DND-41 (cell line): ENCODE results near the gene SARM1.

Experiments
- ATAC-seq: fragments of 200-7000 bp; cut with Tn5 transposase; 3 replicates; pipeline ENCODE4 v1.9.1; 2021; ENCODE audit warnings: low read depth; ENCODE audit not compliant: insufficient read depth
- DNase-seq: peaks from one replicate; pipeline ENCODE4 v3.0.0-alpha.2; 2020
- H2AFZ ChIP-seq: 2 replicates; pipeline ENCODE4 v1.6.0; 2012; ENCODE audit warnings: low read depth, low read length
- H3K27ac ChIP-seq: 2 replicates; pipeline ENCODE4 v1.5.1; 2012; ENCODE audit warnings: low read length, inconsistent platforms
- H3K27me3 ChIP-seq: fragments of 200-600 bp; sonication (generic); 2 replicates; pipeline ENCODE4 v1.6.0; 2012; ENCODE audit warnings: low read length, mild to moderate bottlenecking, inconsistent platforms; ENCODE audit not compliant: insufficient read depth, poor library complexity
- H3K36me3 ChIP-seq: 2 replicates; pipeline ENCODE4 v1.5.1; 2012; ENCODE audit warnings: low read length, inconsistent platforms; ENCODE audit not compliant: insufficient read depth
- H3K4me1 ChIP-seq: 2 replicates; pipeline ENCODE4 v1.5.1; 2012; ENCODE audit warnings: mild to moderate bottlenecking, low read length; ENCODE audit not compliant: insufficient read depth
- H3K4me2 ChIP-seq: 2 replicates; pipeline ENCODE4 v1.6.0; 2012; ENCODE audit warnings: mild to moderate bottlenecking, moderate library complexity, low read length, inconsistent platforms; ENCODE audit not compliant: insufficient read depth
- H3K4me3 ChIP-seq, 2 experiments: fragments of 200-600 bp in 1 of 2; shearing (Covaris generic) in 1 of 2; 2 replicates each; pipeline ENCODE4 v1.5.1; 2012 to 2016; ENCODE audit warnings: inconsistent platforms in 2 of 2, low read length in 2 of 2, mild to moderate bottlenecking in 2 of 2, low read depth in 1 of 2, moderate library complexity in 1 of 2
- H3K79me2 ChIP-seq: 2 replicates; pipeline ENCODE4 v1.6.0; 2012; ENCODE audit warnings: low read length, inconsistent platforms; ENCODE audit not compliant: insufficient read depth
- H3K9ac ChIP-seq: 2 replicates; pipeline ENCODE4 v1.6.0; 2012; ENCODE audit warnings: low read depth, mild to moderate bottlenecking, inconsistent platforms, low read length, moderate library complexity
- H3K9me3 ChIP-seq: 2 replicates; pipeline ENCODE4 v1.5.1; 2012; ENCODE audit warnings: low read length, moderate library complexity, mild to moderate bottlenecking, inconsistent platforms; ENCODE audit not compliant: insufficient read depth, severe bottlenecking
- H4K20me1 ChIP-seq: 2 replicates; pipeline ENCODE4 v1.6.0; 2012; ENCODE audit warnings: low read length; ENCODE audit not compliant: insufficient read depth
- CTCF ChIP-seq: IDR thresholded peaks from 2 replicates; pipeline ENCODE4 v1.5.1; 2012; ENCODE audit warnings: borderline replicate concordance, low read length, moderate library complexity, mild to moderate bottlenecking; ENCODE audit not compliant: poor library complexity, severe bottlenecking; ENCODE audit errors: extremely low read depth
- EZH2 ChIP-seq: IDR thresholded peaks from 3 replicates; pipeline ENCODE4 v1.6.1; 2012; ENCODE audit warnings: borderline replicate concordance, low read depth, mild to moderate bottlenecking, moderate library complexity, low read length, inconsistent platforms; ENCODE audit not compliant: severe bottlenecking

SARM1 gene

GRCh38 chr17:28397275-28397674, 25.8 kb downstream of the SARM1 start:
- TF ChIP-seq CTCF (no peak), EZH2 (no peak)
- no peaks in the 10 kb centered on the region for H4K20me1 ChIP-seq
- H3K4me3 ChIP-seq, result no peak overlapping the region
- no peaks in the 10 kb centered on the region for H3K4me1 ChIP-seq
- H3K36me3 ChIP-seq, result no peaks in the 10 kb centered on the region
- H3K4me2 ChIP-seq, result no peak overlapping the region
- DNase-seq, result no peak
- H2AFZ ChIP-seq, result no peak overlapping the region
- H3K27ac ChIP-seq, result no peak overlapping the region
- H3K79me2 ChIP-seq, result no peaks in the 10 kb centered on the region
- ATAC-seq, result no peak
- no peaks in the 10 kb centered on the region for H3K27me3 ChIP-seq
- H3K9ac ChIP-seq, result no peak overlapping the region
- H3K9me3 ChIP-seq, result no peaks in the 10 kb centered on the region

DNA sequence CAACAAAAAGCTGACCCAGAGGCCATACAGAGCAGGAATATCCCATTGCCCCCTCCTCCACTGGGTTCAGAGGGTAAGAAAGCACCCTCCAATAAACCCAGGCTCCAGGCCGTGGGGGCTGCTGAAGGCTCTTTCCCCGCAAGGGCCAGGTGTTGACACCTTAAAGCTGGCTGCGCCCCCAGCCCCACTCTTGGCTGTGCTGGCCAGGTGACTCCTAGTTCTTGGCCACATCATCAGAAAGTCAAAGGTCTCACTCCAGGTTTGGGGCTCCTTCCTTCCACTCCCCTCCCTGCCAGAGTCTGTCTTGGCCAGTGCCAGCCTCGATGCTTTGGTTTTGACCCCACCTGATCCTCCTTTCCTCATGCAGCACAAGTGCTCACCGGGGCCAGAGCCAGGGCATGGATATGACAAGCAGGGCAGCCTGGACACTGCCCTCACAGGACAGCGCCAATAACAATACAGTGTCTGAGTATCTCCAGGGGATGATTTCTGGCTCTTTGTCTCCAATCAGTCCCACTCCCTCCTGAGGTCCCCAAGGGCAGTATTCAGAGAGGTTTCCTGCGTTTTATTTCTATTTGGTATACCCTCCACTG, 26.3 kb downstream of the SARM1 start:
- TF ChIP-seq CTCF (no peak), EZH2 (no peak)
- ATAC-seq (no peak), DNase-seq (no peak)
- H2AFZ ChIP-seq, result no peak overlapping the region
- no peaks in the 10 kb centered on the region for H3K36me3 ChIP-seq
- H3K27ac ChIP-seq, result no peak overlapping the region
- no peaks in the 10 kb centered on the region for H3K4me1 ChIP-seq
- no peak overlapping the region for H3K4me2 ChIP-seq
- H3K79me2 ChIP-seq, result no peaks in the 10 kb centered on the region
- no peaks in the 10 kb centered on the region for H4K20me1 ChIP-seq
- no peaks in the 10 kb centered on the region for H3K9me3 ChIP-seq
- no peak overlapping the region for H3K9ac ChIP-seq
- no peaks in the 10 kb centered on the region for H3K27me3 ChIP-seq
- no peak overlapping the region for H3K4me3 ChIP-seq

DNA sequence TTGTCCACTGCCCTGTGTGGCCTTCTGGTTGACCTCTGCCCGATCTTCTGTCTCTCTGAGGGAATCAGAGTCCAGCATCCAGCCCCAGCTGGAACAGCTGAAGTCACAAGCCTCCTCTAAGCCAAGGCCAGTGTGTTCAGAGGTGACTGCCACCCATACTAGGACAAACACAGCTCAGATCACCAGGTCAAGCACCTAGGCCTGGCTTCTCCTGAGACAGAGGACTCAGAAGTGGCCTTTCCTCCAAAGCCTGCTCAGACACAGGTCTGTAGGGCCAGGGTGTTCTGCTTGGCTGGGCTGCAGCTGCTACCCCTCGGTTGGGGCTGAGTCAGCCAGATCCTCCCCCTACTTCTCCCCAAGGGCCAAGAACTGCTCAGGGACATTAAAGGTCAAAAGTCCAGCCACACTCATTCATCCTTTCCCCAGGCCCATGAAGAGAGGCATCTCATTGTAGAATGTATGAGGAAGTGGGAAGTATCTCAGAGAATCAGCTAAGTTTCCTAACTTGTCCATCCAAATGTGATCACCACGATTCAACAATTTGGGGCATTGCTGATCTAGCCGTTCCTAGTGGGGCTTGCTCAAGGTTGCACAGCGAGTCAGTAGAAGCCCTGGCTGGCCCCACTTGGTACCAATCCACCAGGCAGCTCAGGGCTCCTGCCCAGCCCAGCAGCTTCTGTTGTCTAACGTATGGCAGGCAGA, 26.9 kb downstream of the SARM1 start:
- no peak overlapping the region for H2AFZ ChIP-seq
- TF ChIP-seq CTCF (no peak), EZH2 (no peak)
- no peaks in the 10 kb centered on the region for H3K36me3 ChIP-seq
- H3K27ac ChIP-seq, result no peak overlapping the region
- DNase-seq (no peak), ATAC-seq (no peak)
- no peaks in the 10 kb centered on the region for H4K20me1 ChIP-seq
- H3K9ac ChIP-seq, result no peak overlapping the region
- H3K4me3 ChIP-seq, result no peak overlapping the region
- H3K4me2 ChIP-seq, result no peak overlapping the region
- no peaks in the 10 kb centered on the region for H3K27me3 ChIP-seq
- H3K79me2 ChIP-seq, result no peaks in the 10 kb centered on the region
- H3K9me3 ChIP-seq, result no peaks in the 10 kb centered on the region
- no peaks in the 10 kb centered on the region for H3K4me1 ChIP-seq
